Effector memory CD4-positive, alpha-beta T cell (primary cell): ENCODE results near the gene RFTN1.

Experiments
- DNase-seq, 3 donors: peaks; one replicate each; pipeline ENCODE4 v3.0.0-alpha.2; 2020
- H3K27ac ChIP-seq: 2 replicates; pipeline ENCODE4 v1.7.0; 2013; ENCODE audit warnings: mild to moderate bottlenecking, low read length, moderate library complexity; ENCODE audit not compliant: insufficient read depth, poor library complexity, severe bottlenecking
- H3K27me3 ChIP-seq: replicated peaks from 2 replicates; pipeline ENCODE4 v1.7.0; 2013; ENCODE audit warnings: mild to moderate bottlenecking, low read length; ENCODE audit not compliant: insufficient read depth, control insufficient read depth, poor library complexity, severe bottlenecking
- H3K36me3 ChIP-seq: 2 replicates; pipeline ENCODE4 v1.7.0; 2013; ENCODE audit warnings: mild to moderate bottlenecking, low read length, moderate library complexity; ENCODE audit not compliant: control insufficient read depth, insufficient read depth
- H3K4me1 ChIP-seq: 2 replicates; pipeline ENCODE4 v1.7.0; 2013; ENCODE audit warnings: low read length, mild to moderate bottlenecking; ENCODE audit not compliant: control insufficient read depth, insufficient read depth, poor library complexity, severe bottlenecking
- H3K4me3 ChIP-seq: 2 replicates; pipeline ENCODE4 v1.7.0; 2013; ENCODE audit warnings: low read length, low read depth, mild to moderate bottlenecking; ENCODE audit not compliant: insufficient read depth, poor library complexity, severe bottlenecking
- H3K9me3 ChIP-seq: 2 replicates; pipeline ENCODE4 v1.7.0; 2013; ENCODE audit warnings: mild to moderate bottlenecking, low read length, moderate library complexity; ENCODE audit not compliant: control insufficient read depth

RFTN1 gene

DNA sequence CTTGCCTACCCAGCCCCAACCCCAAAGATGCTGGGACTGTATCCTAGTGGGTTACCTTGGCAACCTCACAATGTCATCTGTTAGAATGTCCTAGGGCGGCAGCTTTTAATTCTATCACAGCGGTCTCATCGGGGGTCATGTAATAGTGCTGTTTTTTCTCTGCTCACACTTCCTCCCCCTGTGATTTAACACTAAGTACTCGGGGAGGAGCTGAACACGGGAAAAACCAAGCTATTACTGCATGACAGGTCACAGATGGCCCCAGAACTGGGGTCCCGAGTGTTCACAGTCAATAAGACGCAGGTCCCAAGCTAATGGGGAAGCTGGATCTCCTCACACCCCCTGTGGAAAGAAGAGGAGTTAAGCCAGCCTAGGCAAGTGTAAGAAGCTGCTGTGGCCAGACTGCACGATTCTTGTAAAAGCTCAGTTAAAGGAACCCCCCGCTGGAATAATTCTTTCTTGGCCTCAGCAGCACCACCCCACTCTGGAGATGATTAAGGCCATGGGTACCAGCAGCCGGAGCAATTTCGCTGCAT lies 2.5 kb upstream of the RFTN1 start:
- no peak overlapping the region for H3K4me3 ChIP-seq
- no peaks in the 10 kb centered on the region for H3K27me3 ChIP-seq
- no peaks in the 10 kb centered on the region for H3K36me3 ChIP-seq
- H3K4me1 ChIP-seq, result peaks cover 16% of the 10 kb centered on the region
- DNase-seq, result no peak
- no peak overlapping the region for H3K27ac ChIP-seq
- H3K9me3 ChIP-seq, result no peaks in the 10 kb centered on the region

DNA sequence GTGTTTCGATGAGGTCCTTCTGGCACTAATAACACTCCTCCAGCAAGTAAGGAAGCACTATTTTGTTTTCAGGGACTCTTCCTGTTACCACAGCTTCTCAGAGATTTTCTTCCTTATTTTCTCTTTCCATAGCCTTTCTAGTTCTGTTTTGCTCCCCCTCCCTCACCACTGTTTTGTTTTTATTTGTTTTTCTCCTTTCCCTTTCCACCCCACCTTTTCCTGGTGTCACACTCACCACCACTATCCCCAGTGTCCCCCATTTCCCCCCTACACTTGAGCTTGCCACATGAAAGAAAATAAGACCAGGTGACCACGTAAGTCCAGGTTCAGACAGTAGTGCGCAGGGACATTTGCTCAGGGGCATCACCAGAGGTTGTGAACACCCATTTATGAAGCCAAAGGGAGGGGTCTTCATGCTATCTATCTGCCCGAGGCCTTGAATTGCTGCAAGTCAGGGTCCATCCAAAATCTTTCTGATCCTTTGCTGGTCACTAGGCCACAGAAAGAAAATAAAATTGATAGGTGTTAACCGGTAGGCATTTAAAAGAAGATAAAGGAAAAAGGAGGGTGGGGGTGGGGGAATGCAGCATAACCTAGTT lies 1.4 kb upstream of the RFTN1 start:
- DNase-seq, result no peak
- H3K4me1 ChIP-seq, result peaks cover 25% of the 10 kb centered on the region
- no peak overlapping the region for H3K4me3 ChIP-seq
- H3K27ac ChIP-seq, result no peak overlapping the region
- H3K36me3 ChIP-seq, result no peaks in the 10 kb centered on the region
- no peaks in the 10 kb centered on the region for H3K27me3 ChIP-seq
- no peaks in the 10 kb centered on the region for H3K9me3 ChIP-seq

DNA sequence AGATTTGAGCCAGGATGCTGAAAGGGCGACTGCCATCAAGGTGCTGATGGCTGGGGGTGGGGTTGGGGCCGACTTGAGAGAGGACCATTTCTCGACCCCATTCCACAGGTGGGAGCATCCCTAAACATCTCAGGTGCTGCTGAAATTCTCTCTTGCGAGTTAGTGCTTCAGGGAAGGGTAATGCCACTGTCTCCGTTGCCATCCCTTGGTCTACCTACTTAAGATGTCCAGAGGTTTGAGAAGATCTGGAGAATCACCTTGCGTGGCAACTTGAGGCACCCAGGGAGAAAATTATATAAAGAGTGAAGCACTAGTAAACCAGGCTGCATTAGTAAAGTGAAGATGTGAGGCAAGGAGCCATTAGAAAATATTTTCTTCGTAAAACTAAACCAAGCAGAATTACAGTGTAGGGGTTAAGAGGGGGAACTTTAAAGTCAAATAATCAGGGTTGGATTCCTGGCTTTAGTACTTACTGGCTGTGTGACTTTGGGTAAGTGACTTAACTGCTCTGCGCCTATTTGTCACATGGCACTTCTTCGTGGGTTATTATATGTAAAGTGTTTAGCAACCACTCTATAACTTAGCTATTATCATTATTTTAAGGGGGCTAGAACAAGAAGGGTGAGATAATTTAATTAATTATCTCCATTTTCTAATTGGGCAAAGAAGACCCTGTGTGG lies 662 bp upstream of the RFTN1 start:
- peak overlapping the region; percentile 90 for H3K27ac ChIP-seq
- no peaks in the 10 kb centered on the region for H3K9me3 ChIP-seq
- DNase-seq, result no peak
- no peaks in the 10 kb centered on the region for H3K27me3 ChIP-seq
- peaks cover 28% of the 10 kb centered on the region for H3K4me1 ChIP-seq
- H3K4me3 ChIP-seq, result peak overlapping the region; percentile 79
- no peaks in the 10 kb centered on the region for H3K36me3 ChIP-seq

DNA sequence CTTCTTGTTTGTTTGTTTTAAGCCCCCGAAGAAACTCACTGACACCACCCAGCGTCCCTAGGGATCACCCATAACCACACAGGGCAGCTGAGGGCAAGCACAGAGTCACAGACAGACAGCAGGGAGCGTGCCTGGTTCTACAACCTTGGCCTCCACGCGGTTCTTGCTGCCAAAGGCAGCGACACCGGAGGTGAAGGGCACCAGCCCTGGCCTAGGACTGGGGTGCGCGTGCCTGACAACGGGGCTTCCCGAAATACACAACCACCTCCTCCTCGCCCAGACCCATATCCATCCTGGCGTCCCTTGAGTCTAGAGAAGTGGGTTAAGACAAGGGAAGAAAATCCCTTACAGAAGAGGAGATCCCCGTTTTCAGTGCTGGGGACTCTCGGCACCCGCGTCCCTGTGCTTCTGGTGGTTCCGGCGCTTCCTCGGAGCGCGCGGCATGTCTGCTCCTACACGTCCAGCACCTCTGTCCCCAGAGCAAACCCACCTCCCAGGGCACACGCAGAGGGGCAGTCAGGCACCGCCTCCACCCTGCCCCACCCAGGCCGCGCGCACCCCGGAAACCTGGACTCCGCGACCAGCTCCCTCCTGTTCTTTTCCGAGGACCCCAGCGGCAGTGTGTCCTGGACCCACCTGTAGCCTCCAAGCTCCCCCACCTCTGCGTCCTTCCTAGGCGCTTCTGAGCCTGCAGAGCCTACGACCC lies 911 bp downstream of the RFTN1 start:
- Histone ChIP-seq H3K27ac (peak overlapping the region; percentile 90), H3K4me3 (peak overlapping the region; percentile 79), H3K36me3 (no peaks in the 10 kb centered on the region), H3K9me3 (no peaks in the 10 kb centered on the region), H3K4me1 (peaks cover 38% of the 10 kb centered on the region), H3K27me3 (no peaks in the 10 kb centered on the region)
- DNase-seq, result peak; percentile 19 to 32 (median 20)

DNA sequence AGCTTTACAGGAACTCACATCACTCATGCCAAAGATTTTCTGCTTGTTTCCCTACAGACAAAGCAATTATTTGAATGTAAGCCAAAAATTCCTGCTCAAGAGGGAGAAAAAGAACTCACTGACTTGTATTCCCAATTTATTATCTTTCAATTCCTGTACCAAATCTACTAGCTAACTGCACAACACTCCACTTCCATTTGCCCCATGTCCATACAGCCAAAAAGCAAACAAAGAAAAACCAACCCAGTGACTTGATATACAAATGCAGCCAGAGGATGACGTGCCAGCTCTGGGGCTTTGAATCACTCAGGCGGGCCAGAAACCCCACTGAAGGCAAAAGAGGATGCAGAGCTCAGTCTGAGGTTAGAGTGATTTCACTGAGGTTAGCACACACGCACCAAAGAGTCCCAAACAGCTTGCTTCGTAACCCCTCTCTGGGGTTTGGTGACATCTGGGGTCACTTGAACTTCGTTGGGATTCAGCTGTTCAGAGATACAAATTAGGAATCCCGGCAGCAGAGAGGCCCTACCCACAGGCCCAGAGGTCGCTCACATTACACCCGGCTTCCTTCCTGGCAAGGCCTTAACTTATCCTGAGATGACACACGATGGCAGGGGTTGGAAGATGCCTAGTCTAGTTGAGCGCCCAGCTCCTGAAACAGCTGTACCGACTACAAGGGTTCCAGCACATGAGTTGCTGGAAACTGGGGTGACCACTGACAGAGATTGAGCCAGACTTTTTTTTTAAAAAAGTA lies 1.6 kb downstream of the RFTN1 start:
- peak overlapping the region; percentile 90 for H3K27ac ChIP-seq
- peaks cover 38% of the 10 kb centered on the region for H3K4me1 ChIP-seq
- H3K4me3 ChIP-seq, result peak overlapping the region; percentile 79

DNA sequence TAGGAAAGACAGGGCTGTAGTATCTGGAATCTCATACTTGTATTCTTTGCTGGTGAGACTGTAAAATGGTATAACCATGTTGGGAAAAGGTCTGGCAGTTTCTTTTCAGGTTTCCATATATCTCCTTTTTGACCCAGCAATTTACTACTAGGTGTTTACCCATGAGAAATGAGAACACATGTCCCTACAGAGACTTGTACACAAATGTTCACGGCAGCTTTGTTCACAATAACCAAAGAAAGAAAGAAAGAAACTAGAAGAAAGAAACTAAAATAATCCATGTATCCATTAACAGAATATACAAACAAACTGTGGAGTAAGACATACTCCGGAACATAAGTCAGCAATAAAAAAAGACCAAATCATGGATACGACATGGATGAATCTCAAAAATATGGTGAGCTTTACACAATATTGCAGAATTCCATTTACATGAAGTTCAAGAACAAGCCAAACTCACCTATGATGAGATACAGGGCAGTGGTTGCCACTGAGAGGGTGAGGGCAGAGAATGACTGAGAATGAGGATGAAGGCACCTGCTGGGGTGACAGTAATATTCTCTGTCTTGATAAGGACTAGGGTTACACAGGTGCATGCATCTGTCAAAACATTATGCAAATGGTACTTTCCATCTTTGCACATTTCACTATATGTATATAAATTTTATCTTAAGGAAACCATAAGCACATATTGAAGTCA lies 2.7 kb downstream of the RFTN1 start:
- no peak for DNase-seq
- H3K4me1 ChIP-seq, result peaks cover 38% of the 10 kb centered on the region
- H3K36me3 ChIP-seq, result no peaks in the 10 kb centered on the region
- peak overlapping the region; percentile 90 for H3K27ac ChIP-seq
- no peaks in the 10 kb centered on the region for H3K27me3 ChIP-seq
- peak overlapping the region; percentile 79 for H3K4me3 ChIP-seq
- H3K9me3 ChIP-seq, result no peaks in the 10 kb centered on the region

More for the DNA sequence above, 1.6 kb downstream of the RFTN1 start:
- peak; percentile 53 to 76 (median 58) for DNase-seq
- no peaks in the 10 kb centered on the region for H3K36me3 ChIP-seq
- no peaks in the 10 kb centered on the region for H3K27me3 ChIP-seq
- no peaks in the 10 kb centered on the region for H3K9me3 ChIP-seq

- DNase-seq, result no peak
These were observed 3.5 kb downstream of the RFTN1 start for GRCh38 chr3:16509721-16510619.

DNA sequence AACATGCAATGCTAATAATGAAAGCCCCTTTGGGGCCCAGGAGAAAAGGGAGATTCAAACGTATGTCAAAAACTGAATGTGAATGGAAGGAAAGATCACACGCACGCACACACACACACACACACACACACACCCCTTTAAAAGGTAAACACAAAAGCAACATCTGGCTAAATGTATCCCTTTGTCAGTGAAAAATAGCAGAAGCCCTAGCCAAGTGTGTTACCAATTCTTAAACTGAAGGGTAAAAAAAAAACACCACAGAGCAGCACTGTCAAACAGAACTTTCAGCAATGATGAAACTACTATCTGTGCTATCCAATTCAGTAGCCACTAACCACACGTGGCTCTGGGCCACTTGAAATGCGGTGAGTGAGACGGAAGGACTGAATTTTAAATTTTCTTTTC lies 4.9 kb downstream of the RFTN1 start:
- Histone ChIP-seq H3K4me3 (no peak overlapping the region), H3K27ac (peak overlapping the region; percentile 2), H3K27me3 (no peaks in the 10 kb centered on the region), H3K9me3 (no peaks in the 10 kb centered on the region), H3K36me3 (no peaks in the 10 kb centered on the region), H3K4me1 (peaks cover 38% of the 10 kb centered on the region)
- DNase-seq, result no peak

More at GRCh38 chr3:16509721-16510619, 3.5 kb downstream of the RFTN1 start:
- H3K4me1 ChIP-seq, result peaks cover 38% of the 10 kb centered on the region
- peak overlapping the region; percentile 2 for H3K4me3 ChIP-seq
- H3K27ac ChIP-seq, result peak overlapping the region; percentile 90
- no peaks in the 10 kb centered on the region for H3K27me3 ChIP-seq
- no peaks in the 10 kb centered on the region for H3K9me3 ChIP-seq
- no peaks in the 10 kb centered on the region for H3K36me3 ChIP-seq

- no peaks in the 10 kb centered on the region for H3K9me3 ChIP-seq
- no peaks in the 10 kb centered on the region for H3K36me3 ChIP-seq
- H3K4me3 ChIP-seq, result no peak overlapping the region
- peak overlapping the region; percentile 2 for H3K27ac ChIP-seq
- H3K4me1 ChIP-seq, result peaks cover 38% of the 10 kb centered on the region
- H3K27me3 ChIP-seq, result no peaks in the 10 kb centered on the region
- no peak for DNase-seq
These were observed 5.3 kb downstream of the RFTN1 start for GRCh38 chr3:16508243-16508578.
